SU-DHL-6 (cell line): ENCODE measurements around the gene OSGIN1.

Source experiments
- CTCF ChIP-seq: fragments of 200-600 bp; sonication (generic); IDR thresholded peaks from one replicate; pipeline ENCODE4 v1.5.1; 2017; ENCODE audit warnings: antibody characterized with exemption, mild to moderate bottlenecking, low read length, moderate library complexity; ENCODE audit not compliant: insufficient read depth, poor library complexity, severe bottlenecking
- EZH2phosphoT487 ChIP-seq: fragments of 200-600 bp; sonication (generic), shearing (Covaris generic); conservative IDR thresholded peaks from 2 replicates; pipeline ENCODE4 v1.6.1; 2018; ENCODE audit warnings: mild to moderate bottlenecking, antibody characterized with exemption, low read length, moderate library complexity, mixed read lengths

GRCh38 chr16:83907111-83907510, 45.9 kb upstream of the OSGIN1 start:
- TF ChIP-seq CTCF (no peak), EZH2phosphoT487 (no peak)
